Endothelial cell of umbilical vein (primary cell): ENCODE measurements around the gene CAMTA1. TPM values are rescaled to one million over a fixed set of nuclear protein-coding genes. Genes with fewer than 3 reads are reported as not detected.

Source experiments
- BruUV-seq: library from RNA; stranded (reverse); fragments of 400-500 nt; replicated peaks from 2 replicates; lab custom pipeline; 2021; lab: Mats Ljungman, UMichigan
- CTCF ChIA-PET: fragments of 300-600, 350-600 bp; sonication (Branson Sonifier 250); formaldehyde crosslinking; loops from one replicate; lab custom pipeline; 2021; ENCODE audit warnings: antibody characterized with exemption, inconsistent platforms; lab: Charles Lee
- POLR2A ChIA-PET: fragments of 300-600, 350-600 bp; sonication (Branson Sonifier 250); formaldehyde crosslinking; loops from one replicate; lab custom pipeline; 2021; ENCODE audit warnings: antibody characterized with exemption, inconsistent platforms; lab: Charles Lee
- DNase-seq: peaks from one replicate; pipeline ENCODE4 v3.0.0-alpha.2; 2011; ENCODE audit warnings: low read depth, low spot score
- FAIRE-seq: peaks from 2 replicates; lab custom pipeline; 2011; peaks lifted over from hg19 to GRCh38; lab: Jason Lieb, UNC
- H2AFZ ChIP-seq: 2 replicates; pipeline ENCODE4 v1.6.0; 2012; ENCODE audit warnings: low read depth, low read length, control low read depth, inconsistent platforms
- H3K27ac ChIP-seq: 2 replicates; pipeline ENCODE4 v1.5.1; 2011; ENCODE audit warnings: low read depth, mild to moderate bottlenecking, control low read depth, low read length, moderate library complexity; ENCODE audit not compliant: insufficient read depth
- H3K27me3 ChIP-seq, 2 experiments: 2 replicates each; pipeline versions ENCODE4 v1.6.0 to v1.6.1; 2011; ENCODE audit warnings: low read length in 2 of 2, mixed read lengths in 1 of 2; ENCODE audit not compliant: control insufficient read depth in 2 of 2, insufficient read depth in 2 of 2
- H3K36me3 ChIP-seq, 2 experiments: 2 replicates in 1 of 2; 3 replicates in 1 of 2; pipeline ENCODE4 v1.5.1; 2011; ENCODE audit warnings: low read length in 2 of 2, mild to moderate bottlenecking in 1 of 2, moderate library complexity in 1 of 2; ENCODE audit not compliant: control insufficient read depth in 2 of 2, insufficient read depth in 2 of 2; ENCODE audit errors: extremely low read depth in 1 of 2
- H3K4me1 ChIP-seq: 3 replicates; pipeline ENCODE4 v1.5.1; 2011; ENCODE audit warnings: mild to moderate bottlenecking, low read length; ENCODE audit not compliant: control insufficient read depth, insufficient read depth; ENCODE audit errors: extremely low read depth
- H3K4me2 ChIP-seq: 2 replicates; pipeline ENCODE4 v1.6.1; 2011; ENCODE audit warnings: low read length, control low read depth, mixed read lengths; ENCODE audit not compliant: insufficient read depth
- H3K4me3 ChIP-seq, 3 experiments: fragments of 200-600 bp in 1 of 3; sonication (generic), shearing (Covaris generic) in 1 of 3; replicated peaks in 1 of 3; 2 replicates each; pipeline ENCODE4 v1.5.1; 2011 to 2016; ENCODE audit warnings: control low read depth in 3 of 3, low read length in 3 of 3, mild to moderate bottlenecking in 2 of 3, inconsistent platforms in 1 of 3, low read depth in 1 of 3, moderate library complexity in 1 of 3; ENCODE audit not compliant: insufficient read depth in 1 of 3
- H3K79me2 ChIP-seq: 2 replicates; pipeline ENCODE4 v1.6.0; 2012; ENCODE audit warnings: low read length, inconsistent platforms; ENCODE audit not compliant: control insufficient read depth, insufficient read depth
- H3K9ac ChIP-seq: replicated peaks from 2 replicates; pipeline ENCODE3; 2011; ENCODE audit warnings: low read length, control low read depth; ENCODE audit not compliant: insufficient read depth; ENCODE audit errors: extremely low read depth
- H3K9me1 ChIP-seq: replicated peaks from 3 replicates; pipeline ENCODE4 v1.6.0; 2011; ENCODE audit warnings: mild to moderate bottlenecking, low read length; ENCODE audit not compliant: control insufficient read depth, insufficient read depth; ENCODE audit errors: extremely low read depth
- H3K9me3 ChIP-seq: replicated peaks from 2 replicates; pipeline ENCODE4 v1.5.1; 2012; ENCODE audit warnings: low read length, inconsistent platforms; ENCODE audit not compliant: control insufficient read depth, insufficient read depth
- H4K20me1 ChIP-seq: replicated peaks from 2 replicates; pipeline ENCODE3; 2011; ENCODE audit warnings: mild to moderate bottlenecking, low read length; ENCODE audit not compliant: control insufficient read depth, insufficient read depth; ENCODE audit errors: extremely low read depth
- CTCF ChIP-seq, 2 donors: IDR thresholded peaks; 1 replicate in 1 of 2; 2 replicates in 1 of 2; pipeline ENCODE4 v1.5.1; 2011; ENCODE audit warnings: low read length in 2 of 2, mild to moderate bottlenecking in 2 of 2, moderate library complexity in 2 of 2, control low read depth in 1 of 2, inconsistent platforms in 1 of 2, low read depth in 1 of 2; ENCODE audit not compliant: insufficient read depth in 1 of 2; ENCODE audit errors: extremely low read depth in 1 of 2
- EZH2 ChIP-seq: IDR thresholded peaks from 2 replicates; pipeline ENCODE4 v1.6.1; 2012; ENCODE audit warnings: borderline replicate concordance, low read depth, mild to moderate bottlenecking, moderate library complexity, low read length, inconsistent platforms; ENCODE audit not compliant: severe bottlenecking
- FOS ChIP-seq: IDR thresholded peaks from 2 replicates; pipeline ENCODE4 v1.6.1; 2011; ENCODE audit warnings: mild to moderate bottlenecking, low read length, moderate library complexity, borderline replicate concordance; ENCODE audit not compliant: insufficient read depth
- GATA2 ChIP-seq: IDR thresholded peaks from 2 replicates; pipeline ENCODE4 v1.7.0; 2011; ENCODE audit warnings: low read depth, mild to moderate bottlenecking, moderate library complexity, mixed read lengths, low read length; ENCODE audit not compliant: insufficient read length, insufficient read depth
- JUN ChIP-seq: IDR thresholded peaks from 2 replicates; pipeline ENCODE4 v1.6.1; 2011; ENCODE audit warnings: borderline replicate concordance, low read depth; ENCODE audit not compliant: insufficient read length, insufficient read depth
- MAX ChIP-seq: IDR thresholded peaks from 2 replicates; pipeline ENCODE4 v1.6.1; 2011; ENCODE audit not compliant: insufficient read depth, insufficient read length
- MYC ChIP-seq: IDR thresholded peaks from one replicate; pipeline ENCODE4 v1.6.1; 2011; ENCODE audit warnings: mild to moderate bottlenecking, low read depth, low read length
- POLR2A ChIP-seq: IDR thresholded peaks from 2 replicates; pipeline ENCODE4 v1.6.1; 2012; ENCODE audit warnings: low read depth, mild to moderate bottlenecking, control low read depth, low read length
- POLR2AphosphoS5 ChIP-seq: IDR thresholded peaks from 2 replicates; pipeline ENCODE4 v1.6.1; 2012; ENCODE audit warnings: low read depth, mild to moderate bottlenecking, control low read depth, low read length, moderate library complexity; ENCODE audit not compliant: insufficient read depth
- dilution Hi-C: fragments of 300-500 bp; cut with MboI; formaldehyde crosslinking; loops from one replicate; pipeline ENCODE4 v1.15.0; 2019; ENCODE audit warnings: low sequenced_read_pairs; ENCODE audit not compliant: extremely low pct_ligation_motif_present
- intact Hi-C: fragments of 100-400 bp; cut with micrococcal nuclease; formaldehyde crosslinking; loops from one replicate; pipeline ENCODE4 v1.10.0; 2022
- polyA plus RNA-seq, 4 experiments: library from polyadenylated mRNA; depleted of rRNA in 3 of 4; stranded (reverse) in 3 of 4; unstranded in 1 of 4; fragments of >200 nt; gene quantifications; 2 replicates each; pipeline versions ENCODE4 v1.2.1 to v1.2.3, GENCODE V29; 2011 to 2012; ENCODE audit warnings: missing spikeins in 1 of 4
- total RNA-seq: library from RNA; stranded (reverse); gene quantifications from 2 replicates; pipeline ENCODE4 v1.2.3, GENCODE V29; 2021

The CAMTA1 gene
- total and polyA plus RNA-seq, 2 donors (not counting 3 experiments of a cell fraction or from before 2014, with no cell fraction given): 50.8 to 92.7 TPM

GRCh38 chr1:7435276-7436055 is 650.2 kb downstream of the CAMTA1 start:
- no peaks in the 10 kb centered on the region for H3K36me3 ChIP-seq
- no TSS peak for BruUV-seq
- dilution Hi-C loops: no loop called here
- H3K9me3 ChIP-seq: no peaks in the 10 kb centered on the region
- no peak for FAIRE-seq
- no peak overlapping the region for H3K27ac ChIP-seq
- no peak overlapping the region for H3K9ac ChIP-seq
- H3K4me3 ChIP-seq: no peak overlapping the region
- no peaks in the 10 kb centered on the region for H3K4me1 ChIP-seq
- no peaks in the 10 kb centered on the region for H3K27me3 ChIP-seq
- CTCF ChIA-PET: no interaction called here
- no peak overlapping the region for H2AFZ ChIP-seq
- POLR2A ChIA-PET: no interaction called here
- no peak for TF ChIP-seq POLR2AphosphoS5
- TF ChIP-seq MAX: no peak
- no peak for TF ChIP-seq EZH2
- no peak for TF ChIP-seq POLR2A
- no peak for TF ChIP-seq JUN
- no peak for TF ChIP-seq CTCF (IDR thresholded peaks at IDR 0.05; ENCODE audit: extremely low read depth in 1 of 2, insufficient read depth in 1 of 2, low read depth in 1 of 2, low read length in 2 of 2)
- TF ChIP-seq MYC: no peak
- no peak for TF ChIP-seq FOS
- no peak for TF ChIP-seq GATA2
- H3K4me2 ChIP-seq: no peak overlapping the region
- H3K79me2 ChIP-seq: no peaks in the 10 kb centered on the region
- intact Hi-C loops: no loop called here
- no peaks in the 10 kb centered on the region for H4K20me1 ChIP-seq
- no peaks in the 10 kb centered on the region for H3K9me1 ChIP-seq
- DNase-seq: no peak
